ENCODE results near the gene PPP1R12B. TPM values are rescaled to one million over a fixed set of nuclear protein-coding genes. Genes with fewer than 3 reads are reported as not detected.
A peak's percentile ranks its signal among the peaks of the same experiment; 100 is the strongest.

The PPP1R12B gene
- total RNA-seq, 1 donor from 2014 or later: 61.6 TPM

DNA sequence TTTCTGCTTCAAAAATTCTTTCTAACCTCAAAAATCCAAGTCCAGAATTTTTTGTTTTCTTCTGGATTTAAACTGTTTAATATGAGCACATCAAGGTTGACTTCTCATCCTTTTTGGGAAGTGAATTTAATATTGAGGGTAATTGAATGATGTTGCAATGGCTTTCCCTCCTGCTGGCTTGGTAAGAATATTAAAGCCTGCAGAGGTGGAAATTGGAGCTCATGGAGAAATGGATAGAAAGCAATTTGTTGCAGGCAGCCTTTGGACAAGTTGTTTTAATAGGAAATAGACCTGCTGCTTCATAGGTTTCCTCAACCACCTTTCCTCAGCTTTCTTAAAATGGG is 237.1 kb downstream of the PPP1R12B start:
- H3K36me3 Mint-ChIP-seq: peaks cover 16% of the 10 kb centered on the region

DNA sequence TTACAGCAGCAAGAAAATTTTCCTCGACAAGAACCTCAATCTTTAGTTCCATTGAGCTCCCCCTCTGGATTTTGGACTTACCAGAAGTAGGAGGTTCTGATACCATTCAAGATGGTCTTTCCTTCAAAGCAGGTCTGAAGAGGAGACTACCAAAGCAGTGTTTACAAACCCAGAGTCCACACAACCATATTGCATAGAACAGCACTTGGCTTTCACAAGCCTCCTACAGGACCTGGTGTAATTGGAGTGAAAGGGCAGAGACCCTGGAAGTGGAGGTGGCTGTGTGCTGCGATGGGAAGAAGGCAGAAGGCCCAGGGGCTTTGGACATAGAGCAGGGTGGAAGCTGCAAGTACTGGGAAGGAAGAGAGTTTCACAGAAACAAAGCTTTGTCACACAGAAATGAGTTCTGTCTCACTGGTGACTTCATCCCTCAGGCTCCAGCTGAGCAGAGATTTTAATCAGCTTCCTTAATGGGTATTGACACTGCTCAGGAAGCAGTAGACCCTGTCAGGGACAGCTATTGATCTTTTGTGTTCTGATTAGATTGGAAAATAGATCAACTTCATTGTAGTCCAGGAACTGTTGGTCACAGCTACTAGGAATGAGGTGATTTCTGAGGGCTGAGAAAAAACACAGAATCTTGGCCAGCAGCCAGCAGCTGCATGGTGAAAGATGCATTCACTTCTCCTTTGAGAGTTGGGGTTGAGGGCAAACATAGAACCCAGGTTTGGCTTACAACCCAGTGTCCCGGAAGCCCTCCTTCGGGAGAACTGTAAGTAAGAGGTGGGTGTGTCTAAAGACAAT is 237.7 kb downstream of the PPP1R12B start:
- DNase-seq (ENCODE audit: low spot score in 2 of 2, unreplicated experiment in 2 of 2): peak; percentile 44 to 53
- Mint-ChIP-seq H3K36me3 (peaks cover 10% of the 10 kb centered on the region), H3K4me1 (peaks cover 53% of the 10 kb centered on the region), H3K27me3 (ENCODE audit: low read depth) (no peaks in the 10 kb centered on the region), H3K4me3 (no peak overlapping the region), H3K27ac (peak overlapping the region; percentile 89), H3K9me3 (no peaks in the 10 kb centered on the region)
- TF ChIP-seq, protein P1, sequence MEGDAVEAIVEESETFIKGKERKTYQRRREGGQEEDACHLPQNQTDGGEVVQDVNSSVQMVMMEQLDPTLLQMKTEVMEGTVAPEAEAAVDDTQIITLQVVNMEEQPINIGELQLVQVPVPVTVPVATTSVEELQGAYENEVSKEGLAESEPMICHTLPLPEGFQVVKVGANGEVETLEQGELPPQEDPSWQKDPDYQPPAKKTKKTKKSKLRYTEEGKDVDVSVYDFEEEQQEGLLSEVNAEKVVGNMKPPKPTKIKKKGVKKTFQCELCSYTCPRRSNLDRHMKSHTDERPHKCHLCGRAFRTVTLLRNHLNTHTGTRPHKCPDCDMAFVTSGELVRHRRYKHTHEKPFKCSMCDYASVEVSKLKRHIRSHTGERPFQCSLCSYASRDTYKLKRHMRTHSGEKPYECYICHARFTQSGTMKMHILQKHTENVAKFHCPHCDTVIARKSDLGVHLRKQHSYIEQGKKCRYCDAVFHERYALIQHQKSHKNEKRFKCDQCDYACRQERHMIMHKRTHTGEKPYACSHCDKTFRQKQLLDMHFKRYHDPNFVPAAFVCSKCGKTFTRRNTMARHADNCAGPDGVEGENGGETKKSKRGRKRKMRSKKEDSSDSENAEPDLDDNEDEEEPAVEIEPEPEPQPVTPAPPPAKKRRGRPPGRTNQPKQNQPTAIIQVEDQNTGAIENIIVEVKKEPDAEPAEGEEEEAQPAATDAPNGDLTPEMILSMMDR (IDR thresholded peaks at IDR 0.05; ENCODE audit: unreplicated experiment): no peak

More for the DNA sequence above, 237.1 kb downstream of the PPP1R12B start:
- peaks cover 56% of the 10 kb centered on the region for H3K4me1 Mint-ChIP-seq
- peak overlapping the region; percentile 89 for H3K27ac Mint-ChIP-seq
- no peak overlapping the region for H3K4me3 Mint-ChIP-seq
- no peaks in the 10 kb centered on the region for H3K9me3 Mint-ChIP-seq
- TF ChIP-seq, protein P1 (IDR thresholded peaks at IDR 0.05; ENCODE audit: unreplicated experiment): no peak
- H3K27me3 Mint-ChIP-seq (ENCODE audit: low read depth): no peaks in the 10 kb centered on the region
- no peak for DNase-seq (ENCODE audit: low spot score in 2 of 2, unreplicated experiment in 2 of 2)

DNA sequence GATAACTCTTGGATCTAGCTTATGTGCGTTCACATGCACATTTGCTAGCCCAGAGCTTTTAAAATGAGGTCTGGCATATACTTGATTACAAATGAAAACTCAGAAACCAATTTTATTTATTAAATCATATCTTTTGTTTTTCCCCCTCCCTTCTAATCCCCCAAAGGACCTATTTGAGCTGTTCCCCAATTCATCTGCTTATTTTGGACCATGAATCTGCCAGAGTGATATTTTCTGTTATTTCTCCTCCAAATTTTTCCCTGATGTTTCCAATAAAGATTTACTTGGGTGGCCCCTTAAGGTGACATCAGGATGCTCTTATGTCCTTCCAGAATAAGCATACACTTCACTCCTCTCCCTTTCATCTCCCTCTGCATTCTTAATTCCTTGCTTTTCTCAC is 238.4 kb downstream of the PPP1R12B start:
- H3K27ac Mint-ChIP-seq: peak overlapping the region; percentile 89
- H3K4me3 Mint-ChIP-seq: no peak overlapping the region
- no peaks in the 10 kb centered on the region for H3K27me3 Mint-ChIP-seq (ENCODE audit: low read depth)
- H3K36me3 Mint-ChIP-seq: peaks cover 6% of the 10 kb centered on the region
- no peaks in the 10 kb centered on the region for H3K9me3 Mint-ChIP-seq
- TF ChIP-seq, protein P1 (IDR thresholded peaks at IDR 0.05; ENCODE audit: unreplicated experiment): no peak
- DNase-seq (ENCODE audit: low spot score in 2 of 2, unreplicated experiment in 2 of 2): no peak
- peaks cover 49% of the 10 kb centered on the region for H3K4me1 Mint-ChIP-seq

DNA sequence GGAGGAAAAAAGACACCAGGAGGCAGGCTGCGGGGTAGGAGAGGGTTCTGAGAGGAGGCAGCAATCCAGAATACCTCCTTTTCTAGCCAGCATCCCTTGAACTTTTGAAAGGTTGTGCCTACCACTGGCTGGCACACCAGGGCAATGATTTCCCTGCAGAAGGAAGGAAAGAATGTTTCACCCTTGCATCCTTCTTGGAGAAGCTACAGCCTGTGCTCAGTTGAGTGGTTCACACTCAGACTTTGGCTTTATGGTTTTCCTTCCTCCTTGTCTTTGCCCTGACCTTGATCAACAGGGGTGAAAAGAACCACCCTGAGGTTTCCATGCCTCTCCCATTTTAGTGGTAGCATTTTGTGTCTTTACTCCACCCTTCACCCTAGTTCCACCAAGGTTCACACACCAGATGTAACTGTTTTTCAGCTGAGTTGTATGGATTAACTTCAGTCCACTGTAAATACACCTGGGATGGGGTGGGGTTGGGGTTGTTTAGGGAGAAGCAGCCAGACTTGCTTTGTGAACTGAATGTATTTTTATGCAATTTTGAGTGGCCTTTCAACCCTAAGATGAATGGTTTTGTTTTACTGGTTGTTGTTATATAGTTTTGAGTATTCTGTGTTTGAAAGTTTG is 239.5 kb downstream of the PPP1R12B start:
- DNase-seq (ENCODE audit: low spot score in 2 of 2, unreplicated experiment in 2 of 2): no peak
- H3K4me3 Mint-ChIP-seq: no peak overlapping the region
- peak overlapping the region; percentile 87 for H3K27ac Mint-ChIP-seq
- H3K9me3 Mint-ChIP-seq: no peaks in the 10 kb centered on the region
- peaks cover 6% of the 10 kb centered on the region for H3K36me3 Mint-ChIP-seq
- no peaks in the 10 kb centered on the region for H3K27me3 Mint-ChIP-seq (ENCODE audit: low read depth)
- TF ChIP-seq, protein P1 (IDR thresholded peaks at IDR 0.05; ENCODE audit: unreplicated experiment): no peak
- peaks cover 46% of the 10 kb centered on the region for H3K4me1 Mint-ChIP-seq

DNA sequence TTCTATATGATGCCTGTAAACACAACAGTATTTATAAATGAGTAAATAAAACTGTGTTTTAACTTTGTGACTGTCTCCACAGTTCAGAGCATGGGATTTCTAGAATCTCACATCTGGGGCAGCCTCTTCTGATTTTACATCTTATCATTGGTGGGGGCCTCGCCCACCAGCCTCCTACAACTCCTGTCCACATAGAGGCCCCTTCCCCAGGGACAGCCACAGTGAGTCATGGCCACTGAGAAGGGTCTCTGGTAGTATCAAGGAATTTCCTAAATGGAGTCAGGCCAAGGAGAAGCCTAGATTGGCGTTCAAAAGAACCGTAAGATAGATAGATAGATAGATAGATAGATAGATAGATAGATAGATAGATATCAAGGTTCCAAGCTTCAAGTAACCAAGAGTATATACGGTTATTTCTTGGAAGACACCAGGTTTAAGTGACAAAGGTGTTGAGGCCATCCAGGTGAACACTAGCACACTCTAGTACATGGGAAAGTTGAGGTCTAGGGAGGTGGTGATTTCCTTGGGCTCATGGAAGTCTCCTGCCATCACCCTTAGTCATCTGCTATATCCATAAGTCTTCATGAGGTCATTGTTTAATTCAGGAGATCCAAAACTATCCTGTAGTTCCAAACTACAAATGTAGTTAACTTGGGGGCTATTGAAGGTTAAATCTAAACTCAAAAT is 240.1 kb downstream of the PPP1R12B start:
- Mint-ChIP-seq H3K27me3 (ENCODE audit: low read depth) (no peaks in the 10 kb centered on the region), H3K4me3 (no peak overlapping the region), H3K9me3 (no peaks in the 10 kb centered on the region), H3K36me3 (peaks cover 6% of the 10 kb centered on the region), H3K27ac (peak overlapping the region; percentile 87), H3K4me1 (peaks cover 46% of the 10 kb centered on the region)
- DNase-seq (ENCODE audit: low spot score in 2 of 2, unreplicated experiment in 2 of 2): no peak
- TF ChIP-seq, protein P1 (IDR thresholded peaks at IDR 0.05; ENCODE audit: unreplicated experiment): no peak

Data from mesothelial cell of epicardium (in vitro differentiated cells).